Uterus (tissue), 2 donors: ENCODE measurements around the gene ELK3.

Source experiments
- POLR2A ChIP-seq, 2 donors: fragments of 450-650 bp; IDR thresholded peaks; one replicate each; pipeline ENCODE4 v1.6.1; 2016; ENCODE audit warnings: antibody characterized with exemption in 2 of 2, mild to moderate bottlenecking in 1 of 2, moderate library complexity in 1 of 2
- TF ChIP-seq, protein P1 (sequence below), 4 experiments: fragments of 200-600 bp in 2 of 4; fragments of 450-650 bp in 2 of 4; sonication (generic) in 2 of 4; IDR thresholded peaks; one replicate each; pipeline ENCODE4 v1.5.1; 2016 to 2019; ENCODE audit warnings: antibody characterized with exemption in 4 of 4, mild to moderate bottlenecking in 2 of 4, moderate library complexity in 1 of 4

DNA sequence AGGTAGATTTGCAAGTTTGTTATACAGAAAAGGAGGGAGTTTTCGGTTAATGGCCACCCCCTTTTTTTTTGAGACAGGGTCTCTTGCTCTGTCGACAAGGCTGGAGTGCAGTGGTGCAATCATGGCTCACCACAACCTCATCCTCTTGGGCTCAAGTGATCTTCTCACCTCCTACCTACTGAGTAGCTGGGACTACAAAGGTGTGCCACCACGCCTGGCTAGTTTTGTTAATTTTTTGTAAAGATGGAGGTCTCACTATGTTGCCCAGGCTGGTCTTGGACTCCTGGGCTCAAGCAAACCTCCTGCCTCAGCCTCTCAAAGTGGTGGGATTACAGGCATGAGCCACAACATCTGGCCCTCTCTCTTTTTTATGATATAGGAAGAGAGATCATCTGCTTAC, 111.5 kb downstream of the ELK3 start:
- no peak for TF ChIP-seq POLR2A (IDR thresholded peaks at IDR 0.05)
- TF ChIP-seq, protein P1, sequence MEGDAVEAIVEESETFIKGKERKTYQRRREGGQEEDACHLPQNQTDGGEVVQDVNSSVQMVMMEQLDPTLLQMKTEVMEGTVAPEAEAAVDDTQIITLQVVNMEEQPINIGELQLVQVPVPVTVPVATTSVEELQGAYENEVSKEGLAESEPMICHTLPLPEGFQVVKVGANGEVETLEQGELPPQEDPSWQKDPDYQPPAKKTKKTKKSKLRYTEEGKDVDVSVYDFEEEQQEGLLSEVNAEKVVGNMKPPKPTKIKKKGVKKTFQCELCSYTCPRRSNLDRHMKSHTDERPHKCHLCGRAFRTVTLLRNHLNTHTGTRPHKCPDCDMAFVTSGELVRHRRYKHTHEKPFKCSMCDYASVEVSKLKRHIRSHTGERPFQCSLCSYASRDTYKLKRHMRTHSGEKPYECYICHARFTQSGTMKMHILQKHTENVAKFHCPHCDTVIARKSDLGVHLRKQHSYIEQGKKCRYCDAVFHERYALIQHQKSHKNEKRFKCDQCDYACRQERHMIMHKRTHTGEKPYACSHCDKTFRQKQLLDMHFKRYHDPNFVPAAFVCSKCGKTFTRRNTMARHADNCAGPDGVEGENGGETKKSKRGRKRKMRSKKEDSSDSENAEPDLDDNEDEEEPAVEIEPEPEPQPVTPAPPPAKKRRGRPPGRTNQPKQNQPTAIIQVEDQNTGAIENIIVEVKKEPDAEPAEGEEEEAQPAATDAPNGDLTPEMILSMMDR (IDR thresholded peaks at IDR 0.05): no peak
